Activated T-helper 1 cell treated with anti-CD3 and anti-CD28 coated beads, Interleukin-12 subunit alpha, Interleukin-12 subunit beta, Interleukin-2, Interleukin-4 antibody, amounts not matched to agents 30 ng/mL and 10 ng/mL and 1 ng/mL, durations not matched to agents 14 hours and 24 hours and 36 hours (primary cell): ENCODE results near the gene FILIP1L. TPM values are rescaled to one million over a fixed set of nuclear protein-coding genes. Genes with fewer than 3 reads are reported as not detected.

Experiments
- DNase-seq: peaks from one replicate; pipeline ENCODE4 v3.0.0; 2021; ENCODE audit warnings: low spot score
- H3K27ac Mint-ChIP-seq: one replicate; pipeline ENCODE4 v1.8.0; 2021; ENCODE audit warnings: mild to moderate bottlenecking, mixed read lengths
- H3K27me3 Mint-ChIP-seq: one replicate; pipeline ENCODE4 v1.8.0; 2022; ENCODE audit warnings: mild to moderate bottlenecking, moderate library complexity, mixed read lengths; ENCODE audit not compliant: insufficient read depth
- H3K36me3 Mint-ChIP-seq: one replicate; pipeline ENCODE4 v1.8.0; 2021; ENCODE audit warnings: low read depth, mixed read lengths
- H3K4me1 Mint-ChIP-seq: one replicate; pipeline ENCODE4 v1.8.0; 2021; ENCODE audit warnings: low read depth, mixed read lengths
- H3K4me3 Mint-ChIP-seq: one replicate; pipeline ENCODE4 v1.8.0; 2021; ENCODE audit warnings: mild to moderate bottlenecking, moderate library complexity, mixed read lengths
- H3K9me3 Mint-ChIP-seq: one replicate; pipeline ENCODE4 v1.8.0; 2021; ENCODE audit warnings: mixed read lengths
- intact Hi-C: fragments of 100-400 bp; cut with micrococcal nuclease; formaldehyde crosslinking; loops from one replicate; pipeline ENCODE4 v1.15.1; 2024
- total RNA-seq: library from RNA; stranded (reverse); gene quantifications from 2 replicates; pipeline ENCODE4 v1.2.3, GENCODE V29; 2022

FILIP1L gene
- total RNA-seq, 1 donor from 2014 or later = 2.9 TPM

GRCh38 chr3:100073714-100074307 lies 40.5 kb downstream of the FILIP1L start:
- Mint-ChIP-seq H3K4me1 (peaks cover 69% of the 10 kb centered on the region), H3K4me3 (peak overlapping the region; percentile 70), H3K9me3 (peaks cover 8% of the 10 kb centered on the region), H3K36me3 (peaks cover 15% of the 10 kb centered on the region), H3K27ac (peak overlapping the region; percentile 95), H3K27me3 (no peaks in the 10 kb centered on the region)
- intact Hi-C loops = loop anchor here (1.0 to 5.0 kb wide), 3 partner anchors 13 to 328 kb away; partner anchors contain the start of genes LNP1 and TOMM70
- DNase-seq = peak; percentile 8

DNA sequence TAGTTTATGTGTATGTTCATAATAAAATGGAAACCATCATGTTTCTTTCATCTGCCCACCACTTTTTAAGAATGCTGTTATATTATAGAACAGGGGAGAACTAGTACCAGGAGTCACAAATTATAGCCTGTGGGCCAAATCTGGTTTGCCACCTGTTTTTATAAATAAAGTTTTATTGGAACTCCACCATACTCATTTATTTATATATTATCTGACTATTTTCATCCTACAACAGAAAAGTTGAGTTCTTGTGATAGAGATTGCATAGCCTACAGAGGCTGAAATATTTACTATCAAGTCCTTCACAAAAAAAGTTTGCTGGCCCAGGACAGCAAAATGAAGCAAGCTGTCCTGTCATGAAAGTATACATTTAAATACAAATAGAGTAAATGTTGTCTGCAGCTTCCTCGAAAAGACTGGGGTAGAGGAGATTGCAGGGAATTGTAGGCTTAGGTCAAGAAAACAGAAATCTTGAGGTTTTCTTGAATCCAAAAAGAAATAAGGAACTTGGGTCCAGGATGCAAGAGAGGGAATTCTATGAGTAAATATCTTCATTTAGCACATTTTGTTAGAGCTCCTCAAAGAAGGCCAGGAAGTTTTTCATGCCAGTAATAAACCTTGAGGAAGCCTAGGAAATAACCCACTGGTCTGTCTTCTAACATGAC lies 41.1 kb downstream of the FILIP1L start:
- no peak for DNase-seq
- Mint-ChIP-seq H3K4me3 (peak overlapping the region; percentile 70), H3K36me3 (peaks cover 15% of the 10 kb centered on the region), H3K27ac (peak overlapping the region; percentile 95), H3K9me3 (peaks cover 8% of the 10 kb centered on the region), H3K4me1 (peaks cover 71% of the 10 kb centered on the region), H3K27me3 (no peaks in the 10 kb centered on the region)
- intact Hi-C loops = loop anchor here (1.0 to 5.0 kb wide), 3 partner anchors 14 to 329 kb away; partner anchors contain the start of genes LNP1 and TOMM70

DNA sequence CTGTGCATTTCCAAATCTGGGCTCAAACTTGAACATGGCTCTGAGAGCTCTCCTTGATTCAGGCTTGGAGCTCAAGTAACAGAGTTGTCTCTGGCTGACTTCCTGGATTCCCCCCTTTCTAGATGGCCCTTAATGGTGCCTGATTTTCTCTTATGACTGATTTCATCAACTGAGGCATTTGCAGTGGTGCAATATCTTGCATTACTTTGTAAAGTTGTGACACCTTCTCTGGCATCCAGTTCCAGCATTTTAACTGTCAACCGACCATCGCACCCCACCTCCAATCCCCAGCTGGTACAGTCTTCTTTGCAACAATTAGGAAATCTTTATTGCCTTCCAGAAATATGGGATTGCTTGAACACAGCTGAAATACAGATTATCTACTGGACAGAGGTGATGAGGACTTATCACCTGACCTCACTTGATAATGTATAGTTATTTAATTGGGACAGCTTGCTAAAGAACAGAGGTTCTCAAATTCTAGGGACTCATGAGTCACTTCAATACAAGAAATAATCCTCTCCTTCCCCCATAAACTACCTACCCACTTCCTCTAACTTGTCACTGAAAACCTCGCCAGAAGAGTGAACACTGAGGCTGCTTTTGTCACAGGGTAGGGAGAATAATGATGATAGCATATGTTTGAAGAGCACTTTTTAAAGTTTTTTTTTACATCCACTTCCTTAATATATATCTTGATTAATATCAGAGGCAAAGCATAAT lies 41.8 kb downstream of the FILIP1L start:
- DNase-seq = no peak
- peaks cover 8% of the 10 kb centered on the region for H3K9me3 Mint-ChIP-seq
- intact Hi-C loops = loop anchor here (1.0 to 5.0 kb wide), 3 partner anchors 15 to 330 kb away; partner anchors contain the start of genes LNP1 and TOMM70
- H3K36me3 Mint-ChIP-seq = peaks cover 15% of the 10 kb centered on the region
- no peaks in the 10 kb centered on the region for H3K27me3 Mint-ChIP-seq
- peak overlapping the region; percentile 76 for H3K27ac Mint-ChIP-seq
- H3K4me1 Mint-ChIP-seq = peaks cover 71% of the 10 kb centered on the region
- H3K4me3 Mint-ChIP-seq = peak overlapping the region; percentile 57

DNA sequence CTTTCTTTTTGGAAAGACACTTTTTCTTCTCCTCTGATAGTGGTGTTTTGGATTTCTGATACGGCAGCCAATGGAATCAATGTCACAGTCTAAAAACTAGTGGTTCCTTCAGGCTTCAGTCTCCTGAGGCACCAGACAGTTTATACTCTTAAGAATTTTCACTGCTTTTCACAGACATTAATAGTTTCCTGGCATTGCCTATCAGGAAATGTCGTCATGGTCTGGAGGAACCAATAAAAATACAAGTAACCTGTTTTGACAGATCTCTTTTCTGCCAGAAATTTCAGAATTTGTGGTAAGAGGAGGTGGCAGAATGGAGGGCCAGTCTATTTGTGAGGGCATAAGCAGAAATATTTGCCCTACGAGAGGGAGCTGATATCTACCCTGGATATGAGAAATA lies 44.8 kb downstream of the FILIP1L start:
- H3K27ac Mint-ChIP-seq = no peak overlapping the region
- H3K4me3 Mint-ChIP-seq = no peak overlapping the region
- H3K36me3 Mint-ChIP-seq = peaks cover 13% of the 10 kb centered on the region
- peaks cover 5% of the 10 kb centered on the region for H3K9me3 Mint-ChIP-seq
- H3K4me1 Mint-ChIP-seq = peaks cover 47% of the 10 kb centered on the region
- no peak for DNase-seq
- intact Hi-C loops = loop anchor here (1.0 to 2.0 kb wide), 2 partner anchors 237 to 521 kb away; no protein-coding TSS in a partner anchor
- H3K27me3 Mint-ChIP-seq = no peaks in the 10 kb centered on the region

- no peak overlapping the region for H3K4me3 Mint-ChIP-seq
- no peak overlapping the region for H3K27ac Mint-ChIP-seq
- H3K9me3 Mint-ChIP-seq = peaks cover 5% of the 10 kb centered on the region
- H3K27me3 Mint-ChIP-seq = no peaks in the 10 kb centered on the region
- H3K36me3 Mint-ChIP-seq = peaks cover 11% of the 10 kb centered on the region
- DNase-seq = peak; percentile 73
- intact Hi-C loops = loop anchor here (1.0 to 2.0 kb wide), 5 partner anchors 7 to 521 kb away; no protein-coding TSS in a partner anchor
- peaks cover 42% of the 10 kb centered on the region for H3K4me1 Mint-ChIP-seq
Measured at GRCh38 chr3:100068826-100069225, 45.5 kb downstream of the FILIP1L start.

DNA sequence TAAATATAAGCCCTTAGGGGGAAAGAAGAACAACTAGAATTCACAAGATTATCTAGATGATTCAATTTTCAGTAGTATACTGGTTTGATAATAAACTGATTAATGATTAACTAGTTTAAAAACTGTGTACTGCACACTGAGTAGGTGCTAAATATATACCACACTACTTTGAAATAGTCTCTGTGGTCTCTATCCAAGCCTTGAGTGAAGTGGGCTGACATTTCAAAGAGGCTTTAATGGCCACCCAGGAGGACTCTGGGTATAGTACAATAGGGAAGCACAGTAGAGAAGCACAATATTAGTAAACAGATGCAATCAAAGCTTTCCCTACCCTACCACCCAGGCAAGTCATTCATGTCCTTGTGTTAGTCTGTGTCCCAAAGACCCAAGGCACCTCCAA lies 46.7 kb downstream of the FILIP1L start:
- Mint-ChIP-seq H3K36me3 (peaks cover 9% of the 10 kb centered on the region), H3K27ac (no peak overlapping the region), H3K4me1 (peaks cover 30% of the 10 kb centered on the region), H3K9me3 (peaks cover 5% of the 10 kb centered on the region), H3K4me3 (no peak overlapping the region), H3K27me3 (no peaks in the 10 kb centered on the region)
- no peak for DNase-seq
- intact Hi-C loops = no loop called here

- Mint-ChIP-seq H3K27ac (no peak overlapping the region), H3K36me3 (no peaks in the 10 kb centered on the region), H3K4me3 (no peak overlapping the region), H3K9me3 (no peaks in the 10 kb centered on the region), H3K27me3 (no peaks in the 10 kb centered on the region), H3K4me1 (peaks cover 10% of the 10 kb centered on the region)
- intact Hi-C loops = no loop called here
- DNase-seq = no peak
Measured at GRCh38 chr3:100063929-100064461, 50.3 kb downstream of the FILIP1L start.

DNA sequence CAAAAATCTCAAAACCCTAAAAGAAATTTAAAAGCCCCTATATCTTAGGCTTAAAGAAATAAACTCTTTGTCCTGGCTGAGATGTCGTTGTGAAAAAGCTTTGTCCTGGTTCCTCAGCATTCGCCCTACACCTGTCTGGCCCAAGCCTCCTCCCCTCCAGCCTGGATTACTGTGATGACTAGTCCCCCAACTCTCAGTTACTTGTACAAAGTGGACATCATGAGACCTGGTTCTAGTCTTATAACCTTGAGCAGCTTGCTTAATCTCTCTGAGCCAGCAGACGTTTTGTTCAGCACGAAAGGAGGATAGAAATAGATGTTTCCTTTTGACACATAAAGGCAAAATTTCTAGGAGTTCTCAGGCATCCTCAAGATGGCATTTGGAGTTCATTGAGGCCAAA lies 51.6 kb downstream of the FILIP1L start:
- no peaks in the 10 kb centered on the region for H3K27me3 Mint-ChIP-seq
- intact Hi-C loops = no loop called here
- H3K4me1 Mint-ChIP-seq = peaks cover 6% of the 10 kb centered on the region
- DNase-seq = no peak
- H3K4me3 Mint-ChIP-seq = no peak overlapping the region
- no peaks in the 10 kb centered on the region for H3K9me3 Mint-ChIP-seq
- no peaks in the 10 kb centered on the region for H3K36me3 Mint-ChIP-seq
- no peak overlapping the region for H3K27ac Mint-ChIP-seq

GRCh38 chr3:100060685-100061484 lies 53.4 kb downstream of the FILIP1L start:
- H3K36me3 Mint-ChIP-seq = no peaks in the 10 kb centered on the region
- intact Hi-C loops = no loop called here
- peak overlapping the region; percentile 35 for H3K27ac Mint-ChIP-seq
- H3K4me1 Mint-ChIP-seq = peaks cover 6% of the 10 kb centered on the region
- H3K9me3 Mint-ChIP-seq = no peaks in the 10 kb centered on the region
- no peak overlapping the region for H3K4me3 Mint-ChIP-seq
- no peak for DNase-seq
- no peaks in the 10 kb centered on the region for H3K27me3 Mint-ChIP-seq

DNA sequence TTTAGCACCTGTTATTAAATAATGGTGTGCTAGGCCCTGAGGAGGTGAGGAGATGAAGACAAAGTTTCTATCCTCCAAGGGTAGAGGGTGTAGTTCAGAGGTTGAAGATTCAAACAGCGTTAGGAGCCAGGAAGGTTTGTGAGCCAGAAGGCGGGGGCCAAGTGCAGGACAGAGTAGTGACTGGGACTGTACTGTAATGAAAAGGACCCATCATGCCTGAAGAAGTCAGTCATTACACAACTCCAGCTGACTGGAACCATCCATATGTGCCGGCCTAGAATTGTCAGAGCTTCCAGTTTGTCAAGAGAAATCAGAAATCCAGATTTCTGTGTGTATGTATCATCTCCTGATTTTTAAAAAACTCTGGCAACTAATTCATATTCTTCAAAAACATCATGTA lies 54.8 kb downstream of the FILIP1L start:
- H3K27me3 Mint-ChIP-seq = no peaks in the 10 kb centered on the region

DNA sequence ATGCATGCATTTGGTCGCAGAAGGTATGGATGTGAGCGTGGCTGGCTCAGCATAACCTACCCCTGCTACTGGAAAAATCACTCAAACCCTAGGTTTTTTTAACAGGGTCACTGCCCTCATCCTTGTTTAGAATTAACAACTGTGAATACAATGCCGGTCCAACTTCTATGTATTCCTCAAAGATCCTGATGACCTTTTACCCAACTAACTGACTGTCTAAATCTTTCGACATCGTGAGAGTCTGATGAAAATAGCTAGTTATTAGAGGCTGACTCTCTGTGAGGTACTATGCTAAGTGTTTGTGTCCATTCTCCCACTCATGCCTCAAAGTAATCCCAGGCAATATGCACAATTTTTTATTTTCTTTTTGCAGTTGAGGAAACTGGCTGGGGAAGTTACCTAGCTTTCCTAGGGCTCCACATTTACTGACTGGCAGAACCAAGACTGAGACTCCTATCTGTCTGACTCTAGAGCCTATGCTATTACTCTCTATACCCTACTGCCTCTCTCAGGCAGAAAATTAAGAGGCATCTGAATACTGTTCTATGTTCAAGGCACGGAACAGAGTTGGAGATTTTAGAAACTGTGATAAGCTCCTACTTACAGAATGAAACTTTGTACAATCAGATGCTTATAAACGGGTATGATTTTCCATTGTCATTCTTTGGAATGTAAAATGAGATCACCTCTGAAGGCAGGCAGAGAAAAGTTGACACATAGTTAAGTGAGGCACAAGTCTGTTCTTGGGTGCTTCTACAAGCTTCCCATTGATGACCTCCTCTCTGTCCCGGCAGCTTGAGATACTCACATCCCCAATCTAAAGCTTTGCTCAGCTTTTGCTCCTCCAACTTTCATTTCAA lies 56.4 kb downstream of the FILIP1L start:
- DNase-seq = no peak
- peaks cover under 1% of the 10 kb centered on the region for H3K27me3 Mint-ChIP-seq
- H3K36me3 Mint-ChIP-seq = no peaks in the 10 kb centered on the region
- no peak overlapping the region for H3K27ac Mint-ChIP-seq
- intact Hi-C loops = no loop called here
- H3K4me1 Mint-ChIP-seq = peaks cover 6% of the 10 kb centered on the region
- H3K4me3 Mint-ChIP-seq = no peak overlapping the region
- H3K9me3 Mint-ChIP-seq = no peaks in the 10 kb centered on the region

More for the DNA sequence above, 54.8 kb downstream of the FILIP1L start:
- peaks cover 6% of the 10 kb centered on the region for H3K4me1 Mint-ChIP-seq
- no peak overlapping the region for H3K4me3 Mint-ChIP-seq
- H3K27ac Mint-ChIP-seq = no peak overlapping the region
- intact Hi-C loops = no loop called here
- H3K9me3 Mint-ChIP-seq = no peaks in the 10 kb centered on the region
- no peak for DNase-seq
- H3K36me3 Mint-ChIP-seq = no peaks in the 10 kb centered on the region
